ENCODE results near the gene RPTOR.

RPTOR gene

GRCh38 chr17:80883831-80884735 is 339.4 kb downstream of the RPTOR start:
- H3K27ac ChIP-seq (ENCODE audit: low read length): no peak overlapping the region
- no peak overlapping the region for H3K4me3 ChIP-seq (ENCODE audit: low read depth in 1 of 2, low read length in 2 of 2)
- no peaks in the 10 kb centered on the region for H3K4me1 ChIP-seq (ENCODE audit: control insufficient read depth in 1 of 2, insufficient read depth in 2 of 2, low read length in 2 of 2)
- H3K9me3 ChIP-seq (ENCODE audit: control insufficient read depth in 1 of 2, low read length in 2 of 2): no peaks in the 10 kb centered on the region
- no peaks in the 10 kb centered on the region for H3K27me3 ChIP-seq (ENCODE audit: low read depth, low read length)
- H3K36me3 ChIP-seq (ENCODE audit: control insufficient read depth in 1 of 2, insufficient read depth in 2 of 2, low read length in 2 of 2): peaks cover 8 to 58% of the 10 kb centered on the region in 2 donors

- no peaks in the 10 kb centered on the region for H3K9me3 ChIP-seq (ENCODE audit: control insufficient read depth in 1 of 2, low read length in 2 of 2)
- no peak overlapping the region for H3K4me3 ChIP-seq (ENCODE audit: low read depth in 1 of 2, low read length in 2 of 2)
- H3K27ac ChIP-seq (ENCODE audit: low read length): no peak overlapping the region
- H3K4me1 ChIP-seq (ENCODE audit: control insufficient read depth in 1 of 2, insufficient read depth in 2 of 2, low read length in 2 of 2): no peaks in the 10 kb centered on the region
- H3K36me3 ChIP-seq (ENCODE audit: control insufficient read depth in 1 of 2, insufficient read depth in 2 of 2, low read length in 2 of 2): peaks cover 8 to 58% of the 10 kb centered on the region in 2 donors
- no peaks in the 10 kb centered on the region for H3K27me3 ChIP-seq (ENCODE audit: low read depth, low read length)
Measured at GRCh38 chr17:80884811-80885210, 340.2 kb downstream of the RPTOR start.

DNA sequence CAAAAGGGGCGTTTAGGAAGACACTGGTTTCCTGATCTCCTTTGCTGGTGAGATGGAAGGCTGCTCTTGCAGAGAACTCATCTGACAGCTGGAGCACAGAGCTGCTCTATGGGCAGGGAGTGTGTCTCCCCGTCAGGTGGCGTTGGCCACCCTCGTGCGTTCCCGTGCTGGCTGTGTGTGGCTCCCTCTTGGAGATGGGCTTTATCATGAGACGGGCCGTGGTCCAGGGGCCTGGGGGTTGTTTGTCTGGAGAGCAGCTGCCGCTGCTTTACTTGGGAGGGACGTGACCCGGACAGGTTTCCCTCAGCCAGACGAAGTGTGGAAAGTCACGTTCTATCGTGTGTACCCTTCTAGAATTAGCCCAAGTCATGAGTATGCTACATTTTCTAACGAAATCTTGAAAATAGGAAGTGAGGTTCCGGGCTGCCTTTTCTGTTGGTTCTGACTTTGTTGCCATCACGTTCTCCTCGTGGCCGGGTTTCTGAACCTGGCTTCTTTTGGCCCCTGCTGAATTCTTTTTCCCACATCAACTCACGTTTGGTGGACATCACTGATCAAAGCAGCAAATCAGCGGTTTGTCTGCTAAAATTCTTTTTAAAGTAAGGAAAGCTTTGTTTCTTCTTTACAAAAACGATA is 341.4 kb downstream of the RPTOR start:
- Histone ChIP-seq H3K36me3 (ENCODE audit: control insufficient read depth in 1 of 2, insufficient read depth in 2 of 2, low read length in 2 of 2) (peaks cover 3 to 48% of the 10 kb centered on the region in 2 donors), H3K27me3 (ENCODE audit: low read depth, low read length) (no peaks in the 10 kb centered on the region), H3K9me3 (ENCODE audit: control insufficient read depth in 1 of 2, low read length in 2 of 2) (no peaks in the 10 kb centered on the region), H3K4me1 (ENCODE audit: control insufficient read depth in 1 of 2, insufficient read depth in 2 of 2, low read length in 2 of 2) (no peaks in the 10 kb centered on the region), H3K27ac (ENCODE audit: low read length) (no peak overlapping the region), H3K4me3 (ENCODE audit: low read depth in 1 of 2, low read length in 2 of 2) (no peak overlapping the region)

DNA sequence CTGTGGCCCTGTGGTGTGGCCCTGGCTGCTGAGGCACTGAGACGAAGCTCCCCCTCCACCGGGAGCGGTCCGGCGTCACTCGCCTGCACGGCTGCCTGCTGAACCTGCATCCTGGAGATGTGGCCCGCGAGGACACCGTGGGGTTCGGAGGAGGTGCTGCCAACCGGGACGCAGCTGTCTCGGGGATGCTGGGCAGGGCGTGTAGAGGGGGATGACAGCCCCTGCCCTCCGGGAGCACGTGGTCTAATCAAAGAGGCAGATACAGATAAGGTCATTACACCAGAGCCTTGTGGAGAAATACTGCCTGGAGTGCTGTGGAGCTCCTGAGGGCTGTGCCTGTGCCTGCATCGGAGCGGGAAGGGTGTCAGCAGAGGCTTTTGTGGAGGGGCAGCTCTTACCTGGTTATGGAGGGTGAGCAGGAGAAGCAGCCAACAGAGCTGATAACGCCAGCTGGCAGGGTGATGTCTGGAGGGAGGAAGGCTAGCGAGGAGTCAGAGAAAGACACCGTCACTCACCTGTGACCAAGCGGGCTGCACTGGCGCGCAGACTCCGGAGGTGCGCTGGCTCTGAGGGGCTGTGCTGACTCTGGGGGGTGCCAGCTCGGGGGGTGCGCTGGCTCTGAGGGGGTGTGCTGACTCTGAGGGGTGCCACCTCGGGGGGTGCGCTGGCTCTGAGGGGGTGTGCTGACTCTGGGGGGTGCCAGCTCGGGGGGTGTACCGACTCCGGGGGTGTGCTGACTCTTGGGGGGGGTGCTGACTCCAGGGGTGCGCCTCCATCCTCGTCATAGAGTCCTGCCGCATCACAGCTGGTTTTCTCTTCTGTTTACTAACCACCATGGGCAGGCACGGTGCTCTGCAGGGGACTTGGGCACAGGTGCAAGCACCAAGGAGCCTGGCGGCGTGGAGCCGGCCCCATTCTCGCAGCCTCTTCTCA is 342.3 kb downstream of the RPTOR start:
- Histone ChIP-seq H3K36me3 (ENCODE audit: control insufficient read depth in 1 of 2, insufficient read depth in 2 of 2, low read length in 2 of 2) (peaks cover 0 to 46% of the 10 kb centered on the region in 2 donors), H3K27ac (ENCODE audit: low read length) (no peak overlapping the region), H3K4me3 (ENCODE audit: low read depth in 1 of 2, low read length in 2 of 2) (no peak overlapping the region), H3K4me1 (ENCODE audit: control insufficient read depth in 1 of 2, insufficient read depth in 2 of 2, low read length in 2 of 2) (no peaks in the 10 kb centered on the region), H3K9me3 (ENCODE audit: control insufficient read depth in 1 of 2, low read length in 2 of 2) (no peaks in the 10 kb centered on the region), H3K27me3 (ENCODE audit: low read depth, low read length) (no peaks in the 10 kb centered on the region)

- no peaks in the 10 kb centered on the region for H3K27me3 ChIP-seq (ENCODE audit: low read depth, low read length)
- H3K9me3 ChIP-seq (ENCODE audit: control insufficient read depth in 1 of 2, low read length in 2 of 2): no peaks in the 10 kb centered on the region
- no peak overlapping the region for H3K27ac ChIP-seq (ENCODE audit: low read length)
- peaks cover 4 to 6% of the 10 kb centered on the region in 2 donors for H3K4me1 ChIP-seq (ENCODE audit: control insufficient read depth in 1 of 2, insufficient read depth in 2 of 2, low read length in 2 of 2)
- peaks cover 0 to 45% of the 10 kb centered on the region in 2 donors for H3K36me3 ChIP-seq (ENCODE audit: control insufficient read depth in 1 of 2, insufficient read depth in 2 of 2, low read length in 2 of 2)
- H3K4me3 ChIP-seq (ENCODE audit: low read depth in 1 of 2, low read length in 2 of 2): no peak overlapping the region
Measured at GRCh38 chr17:80887639-80888175, 343.1 kb downstream of the RPTOR start.

GRCh38 chr17:80888276-80889160 is 343.9 kb downstream of the RPTOR start:
- Histone ChIP-seq H3K27ac (ENCODE audit: low read length) (no peak overlapping the region), H3K36me3 (ENCODE audit: control insufficient read depth in 1 of 2, insufficient read depth in 2 of 2, low read length in 2 of 2) (peaks cover 0 to 41% of the 10 kb centered on the region in 2 donors), H3K4me1 (ENCODE audit: control insufficient read depth in 1 of 2, insufficient read depth in 2 of 2, low read length in 2 of 2) (peaks cover 4 to 6% of the 10 kb centered on the region in 2 donors), H3K9me3 (ENCODE audit: control insufficient read depth in 1 of 2, low read length in 2 of 2) (no peaks in the 10 kb centered on the region), H3K27me3 (ENCODE audit: low read depth, low read length) (no peaks in the 10 kb centered on the region), H3K4me3 (ENCODE audit: low read depth in 1 of 2, low read length in 2 of 2) (no peak overlapping the region)

- Histone ChIP-seq H3K27ac (ENCODE audit: low read length) (no peak overlapping the region), H3K27me3 (ENCODE audit: low read depth, low read length) (no peaks in the 10 kb centered on the region), H3K36me3 (ENCODE audit: control insufficient read depth in 1 of 2, insufficient read depth in 2 of 2, low read length in 2 of 2) (peaks cover 9 to 39% of the 10 kb centered on the region in 2 donors), H3K4me3 (ENCODE audit: low read depth in 1 of 2, low read length in 2 of 2) (no peak overlapping the region), H3K4me1 (ENCODE audit: control insufficient read depth in 1 of 2, insufficient read depth in 2 of 2, low read length in 2 of 2) (peaks cover 4 to 6% of the 10 kb centered on the region in 2 donors), H3K9me3 (ENCODE audit: control insufficient read depth in 1 of 2, low read length in 2 of 2) (no peaks in the 10 kb centered on the region)
Measured at GRCh38 chr17:80889231-80890195, 344.9 kb downstream of the RPTOR start.

DNA sequence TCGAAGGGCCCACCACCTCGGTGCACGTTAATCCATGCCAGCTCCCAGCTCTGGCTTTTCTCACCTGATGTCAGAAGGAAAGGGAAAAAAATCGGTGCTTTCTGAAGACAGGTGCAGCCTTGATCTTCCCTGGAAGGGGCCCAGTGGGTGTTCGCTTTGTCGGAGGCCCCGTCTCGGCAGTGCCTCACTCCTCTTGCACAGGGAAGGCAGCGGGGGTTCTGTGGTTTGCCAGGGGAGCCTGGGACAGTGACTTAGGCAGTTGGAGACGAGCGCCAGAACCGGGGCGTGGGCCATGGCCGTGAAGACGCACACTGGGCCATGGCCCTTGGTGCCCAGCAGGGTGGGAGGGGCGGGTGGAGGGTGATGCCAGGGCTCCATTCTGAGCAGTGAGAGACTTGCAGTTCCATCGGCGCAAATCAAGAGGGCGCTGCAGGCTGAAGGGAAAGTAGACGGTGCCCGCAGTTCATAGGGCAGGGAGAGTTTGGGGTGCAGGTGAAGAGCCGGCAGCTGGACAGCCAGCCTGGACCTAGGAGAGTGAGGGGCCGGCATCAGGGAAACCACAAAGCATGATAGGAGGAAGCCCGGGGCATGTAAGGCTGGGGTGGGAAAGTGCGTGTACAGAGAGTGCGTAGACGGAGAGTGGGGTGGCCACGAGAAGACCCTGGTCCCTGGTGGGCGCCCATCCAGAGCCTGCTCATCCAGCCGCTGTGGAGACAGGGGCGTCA is 345.7 kb downstream of the RPTOR start:
- peak overlapping the region; percentile 54 for H3K27ac ChIP-seq (ENCODE audit: low read length)
- no peaks in the 10 kb centered on the region for H3K9me3 ChIP-seq (ENCODE audit: control insufficient read depth in 1 of 2, low read length in 2 of 2)
- no peaks in the 10 kb centered on the region for H3K27me3 ChIP-seq (ENCODE audit: low read depth, low read length)
- peaks cover 4 to 6% of the 10 kb centered on the region in 2 donors for H3K4me1 ChIP-seq (ENCODE audit: control insufficient read depth in 1 of 2, insufficient read depth in 2 of 2, low read length in 2 of 2)
- H3K36me3 ChIP-seq (ENCODE audit: control insufficient read depth in 1 of 2, insufficient read depth in 2 of 2, low read length in 2 of 2): peaks cover 10 to 39% of the 10 kb centered on the region in 2 donors
- peak overlapping the region in 1 of 2 donors; percentile 1 for H3K4me3 ChIP-seq (ENCODE audit: low read depth in 1 of 2, low read length in 2 of 2)

DNA sequence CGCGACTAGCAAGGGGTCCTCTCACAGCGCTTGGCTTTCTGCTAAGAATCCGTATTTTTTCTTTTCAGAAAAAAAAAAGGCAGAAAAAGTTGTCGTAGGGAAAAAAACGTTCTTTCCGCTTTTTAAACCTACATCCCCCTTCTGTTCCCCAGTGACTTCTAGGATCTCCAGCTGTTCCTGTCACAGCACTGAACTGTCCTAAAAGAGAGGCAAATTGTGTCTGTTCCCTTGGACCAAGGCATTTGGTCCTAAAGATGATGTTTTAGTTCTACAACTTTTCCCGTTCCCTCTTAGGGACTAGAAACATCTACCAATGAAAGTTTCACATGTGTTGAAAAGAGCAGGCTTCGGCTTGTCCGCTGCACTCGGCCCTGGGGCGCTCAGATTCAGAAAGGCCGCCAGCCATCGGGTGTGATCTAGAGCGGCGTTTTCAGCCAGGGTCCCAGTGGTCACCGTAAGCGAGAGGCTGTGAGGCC is 346.3 kb downstream of the RPTOR start:
- H3K27me3 ChIP-seq (ENCODE audit: low read depth, low read length): no peaks in the 10 kb centered on the region
- H3K4me1 ChIP-seq (ENCODE audit: control insufficient read depth in 1 of 2, insufficient read depth in 2 of 2, low read length in 2 of 2): peaks cover 4 to 6% of the 10 kb centered on the region in 2 donors
- no peaks in the 10 kb centered on the region for H3K9me3 ChIP-seq (ENCODE audit: control insufficient read depth in 1 of 2, low read length in 2 of 2)
- H3K36me3 ChIP-seq (ENCODE audit: control insufficient read depth in 1 of 2, insufficient read depth in 2 of 2, low read length in 2 of 2): peaks cover 15 to 43% of the 10 kb centered on the region in 2 donors
- H3K27ac ChIP-seq (ENCODE audit: low read length): peak overlapping the region; percentile 54
- peak overlapping the region in 1 of 2 donors; percentile 1 for H3K4me3 ChIP-seq (ENCODE audit: low read depth in 1 of 2, low read length in 2 of 2)

All from muscle layer of duodenum (tissue), 2 donors.